Activated CD4-positive, alpha-beta memory T cell treated with anti-CD3 and anti-CD28 coated beads for 36 hours (primary cell): ENCODE data around the gene SLC24A3. TPM values are rescaled to one million over a fixed set of nuclear protein-coding genes. Genes with fewer than 3 reads are reported as not detected.

Source experiments
- CTCF ChIA-PET: fragments of 350-600 bp; sonication (Branson Sonifier 250); formaldehyde crosslinking; loops from one replicate; lab custom pipeline; 2021; ENCODE audit warnings: antibody characterized with exemption, inconsistent platforms; lab: Charles Lee
- POLR2A ChIA-PET: fragments of 350-600 bp; sonication (Branson Sonifier 250); formaldehyde crosslinking; loops from one replicate; lab custom pipeline; 2021; ENCODE audit warnings: antibody characterized with exemption; lab: Charles Lee
- DNase-seq: peaks from one replicate; pipeline ENCODE4 v3.0.0-alpha.2; 2020
- H3K27ac Mint-ChIP-seq: one replicate; pipeline ENCODE4 v1.8.0; 2021; ENCODE audit warnings: mixed read lengths
- H3K27me3 Mint-ChIP-seq: one replicate; pipeline ENCODE4 v1.8.0; 2021; ENCODE audit warnings: mixed read lengths
- H3K36me3 Mint-ChIP-seq: one replicate; pipeline ENCODE4 v1.8.0; 2021; ENCODE audit warnings: mixed read lengths
- H3K4me1 Mint-ChIP-seq: one replicate; pipeline ENCODE4 v1.8.0; 2021; ENCODE audit warnings: low read depth, mixed read lengths
- H3K4me3 Mint-ChIP-seq: one replicate; pipeline ENCODE4 v1.8.0; 2021; ENCODE audit warnings: mild to moderate bottlenecking, mixed read lengths
- H3K9me3 Mint-ChIP-seq: one replicate; pipeline ENCODE4 v1.8.0; 2021; ENCODE audit warnings: mixed read lengths
- intact Hi-C: fragments of 100-400 bp; cut with micrococcal nuclease; formaldehyde crosslinking; loops from one replicate; pipeline ENCODE4 v1.15.1; 2023
- total RNA-seq, 2 experiments: library from RNA; stranded (reverse); gene quantifications; one replicate each; pipeline ENCODE4 v1.2.3, GENCODE V29; 2021

The SLC24A3 gene
- total RNA-seq, 2 experiments from 2014 or later: not detected

- peaks cover 1% of the 10 kb centered on the region for H3K27me3 Mint-ChIP-seq
- CTCF ChIA-PET: no interaction called here
Measured at GRCh38 chr20:19730706-19731105, 518.3 kb downstream of the SLC24A3 start.

DNA sequence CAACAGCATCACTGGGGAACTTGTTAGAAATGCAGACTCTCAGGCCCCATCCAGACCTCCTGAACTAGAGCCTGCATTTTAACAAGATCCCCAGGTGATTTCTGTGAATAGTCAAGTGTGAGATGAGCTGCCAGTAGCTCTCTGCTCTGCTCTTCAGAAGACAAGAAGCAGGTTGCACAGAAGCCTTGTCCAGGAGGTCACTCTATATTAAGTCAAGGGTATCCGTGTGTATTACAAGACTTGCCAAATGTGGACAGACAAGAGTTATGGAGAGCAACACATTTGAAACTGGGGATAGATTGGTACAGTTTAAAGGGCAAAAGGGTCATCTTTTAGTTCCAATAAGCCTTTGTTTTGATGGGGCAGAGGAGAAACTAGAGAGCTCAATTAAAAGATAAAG, 522.4 kb downstream of the SLC24A3 start:
- H3K27ac Mint-ChIP-seq: no peak overlapping the region
- ChIA-PET POLR2A (no interaction called here), CTCF (no interaction called here)
- no peak overlapping the region for H3K4me3 Mint-ChIP-seq
- H3K27me3 Mint-ChIP-seq: peaks cover 2% of the 10 kb centered on the region
- H3K4me1 Mint-ChIP-seq: peaks cover 20% of the 10 kb centered on the region
- intact Hi-C loops: loop anchor here (5.0 kb wide), 1 partner anchor 762 kb away; no protein-coding TSS in a partner anchor
- DNase-seq: no peak
- H3K9me3 Mint-ChIP-seq: no peaks in the 10 kb centered on the region
- no peaks in the 10 kb centered on the region for H3K36me3 Mint-ChIP-seq

More at GRCh38 chr20:19730706-19731105, 518.3 kb downstream of the SLC24A3 start:
- Mint-ChIP-seq H3K27ac (no peak overlapping the region), H3K36me3 (no peaks in the 10 kb centered on the region), H3K4me1 (peaks cover 8% of the 10 kb centered on the region), H3K9me3 (no peaks in the 10 kb centered on the region), H3K4me3 (no peak overlapping the region)
- intact Hi-C loops: no loop called here
- POLR2A ChIA-PET: no interaction called here
- DNase-seq: no peak

DNA sequence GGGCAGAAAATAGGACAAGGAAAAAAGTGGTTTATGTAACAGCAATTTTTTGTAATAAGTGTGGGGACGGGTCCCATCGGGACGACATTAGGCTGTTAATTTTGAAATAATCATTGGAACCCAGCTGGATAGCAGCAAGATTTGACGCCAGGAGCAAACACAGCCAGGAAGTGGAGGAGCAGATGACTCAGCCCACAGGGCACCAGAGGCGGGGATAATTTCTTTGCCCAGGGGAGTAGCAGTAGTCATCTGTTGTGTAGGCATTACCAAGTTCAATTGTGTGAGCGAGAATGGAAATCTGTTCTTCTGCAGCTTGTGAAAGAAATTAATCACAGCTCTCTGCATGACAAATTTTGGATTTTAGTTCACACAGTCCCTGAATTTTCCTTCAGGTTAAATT, 523.0 kb downstream of the SLC24A3 start:
- CTCF ChIA-PET: no interaction called here
- H3K4me1 Mint-ChIP-seq: peaks cover 19% of the 10 kb centered on the region
- intact Hi-C loops: loop anchor here (5.0 kb wide), 1 partner anchor 762 kb away; no protein-coding TSS in a partner anchor
- H3K27me3 Mint-ChIP-seq: peaks cover 8% of the 10 kb centered on the region
- POLR2A ChIA-PET: no interaction called here
- no peaks in the 10 kb centered on the region for H3K9me3 Mint-ChIP-seq
- no peak overlapping the region for H3K4me3 Mint-ChIP-seq
- peak; percentile 70 for DNase-seq
- H3K27ac Mint-ChIP-seq: peak overlapping the region; percentile 7
- no peaks in the 10 kb centered on the region for H3K36me3 Mint-ChIP-seq

- Mint-ChIP-seq H3K4me1 (peaks cover 19% of the 10 kb centered on the region), H3K27me3 (peaks cover 12% of the 10 kb centered on the region), H3K27ac (no peak overlapping the region), H3K36me3 (no peaks in the 10 kb centered on the region), H3K4me3 (no peak overlapping the region), H3K9me3 (no peaks in the 10 kb centered on the region)
- DNase-seq: peak; percentile 34
- ChIA-PET POLR2A (no interaction called here), CTCF (interaction anchor here (0.9 to 1.2 kb wide), 2 partner anchors 44 to 47 kb away, joined by 3 to 6 read pairs; no protein-coding TSS in a partner anchor)
- intact Hi-C loops: loop anchor here (1.0 to 5.0 kb wide), 4 partner anchors 91 to 760 kb away; no protein-coding TSS in a partner anchor
Measured at GRCh38 chr20:19737025-19737424, 524.6 kb downstream of the SLC24A3 start.

- DNase-seq: no peak
- ChIA-PET POLR2A (no interaction called here), CTCF (no interaction called here)
- peaks cover 19% of the 10 kb centered on the region for H3K4me1 Mint-ChIP-seq
- H3K36me3 Mint-ChIP-seq: no peaks in the 10 kb centered on the region
- no peak overlapping the region for H3K27ac Mint-ChIP-seq
- H3K9me3 Mint-ChIP-seq: no peaks in the 10 kb centered on the region
- H3K27me3 Mint-ChIP-seq: peaks cover 17% of the 10 kb centered on the region
- no peak overlapping the region for H3K4me3 Mint-ChIP-seq
- intact Hi-C loops: loop anchor here (5.0 kb wide), 1 partner anchor 758 kb away; no protein-coding TSS in a partner anchor
Measured at GRCh38 chr20:19738951-19739350, 526.5 kb downstream of the SLC24A3 start.

GRCh38 chr20:19739351-19739750, 526.9 kb downstream of the SLC24A3 start:
- no peaks in the 10 kb centered on the region for H3K9me3 Mint-ChIP-seq
- no peak overlapping the region for H3K4me3 Mint-ChIP-seq
- intact Hi-C loops: loop anchor here (5.0 kb wide), 1 partner anchor 758 kb away; no protein-coding TSS in a partner anchor
- H3K36me3 Mint-ChIP-seq: no peaks in the 10 kb centered on the region
- CTCF ChIA-PET: no interaction called here
- peaks cover 18% of the 10 kb centered on the region for H3K27me3 Mint-ChIP-seq
- H3K4me1 Mint-ChIP-seq: peaks cover 19% of the 10 kb centered on the region
- POLR2A ChIA-PET: no interaction called here
- no peak overlapping the region for H3K27ac Mint-ChIP-seq
- DNase-seq: no peak

DNA sequence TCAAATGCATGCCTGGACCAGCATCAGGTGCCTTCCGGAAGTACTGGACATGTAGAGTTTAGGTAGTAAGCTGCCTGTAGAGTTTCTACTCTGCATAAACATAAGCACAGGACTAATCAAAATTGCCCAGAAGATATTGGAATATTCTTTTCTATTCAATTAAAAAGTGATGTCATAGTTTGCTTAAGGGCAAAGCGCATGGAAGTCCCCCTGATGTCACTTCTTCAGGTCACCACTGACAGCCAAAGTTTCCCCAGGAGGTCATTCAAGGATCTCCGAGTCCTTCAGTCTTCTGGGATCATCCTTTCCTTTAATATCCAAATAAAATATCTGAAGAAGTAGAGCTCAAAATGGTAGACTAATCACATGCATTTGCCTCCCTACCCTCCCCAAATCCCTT, 528.1 kb downstream of the SLC24A3 start:
- H3K4me1 Mint-ChIP-seq: peaks cover 15% of the 10 kb centered on the region
- no peaks in the 10 kb centered on the region for H3K36me3 Mint-ChIP-seq
- H3K27ac Mint-ChIP-seq: no peak overlapping the region
- ChIA-PET POLR2A (no interaction called here), CTCF (no interaction called here)
- intact Hi-C loops: no loop called here
- DNase-seq: no peak
- no peak overlapping the region for H3K4me3 Mint-ChIP-seq
- peaks cover 18% of the 10 kb centered on the region for H3K27me3 Mint-ChIP-seq
- peaks cover 8% of the 10 kb centered on the region for H3K9me3 Mint-ChIP-seq

GRCh38 chr20:19741924-19742323, 529.5 kb downstream of the SLC24A3 start:
- Mint-ChIP-seq H3K27ac (no peak overlapping the region), H3K9me3 (peaks cover 13% of the 10 kb centered on the region), H3K4me3 (no peak overlapping the region), H3K36me3 (no peaks in the 10 kb centered on the region), H3K4me1 (peaks cover 7% of the 10 kb centered on the region), H3K27me3 (peaks cover 18% of the 10 kb centered on the region)
- ChIA-PET POLR2A (no interaction called here), CTCF (no interaction called here)
- intact Hi-C loops: no loop called here
- DNase-seq: no peak

DNA sequence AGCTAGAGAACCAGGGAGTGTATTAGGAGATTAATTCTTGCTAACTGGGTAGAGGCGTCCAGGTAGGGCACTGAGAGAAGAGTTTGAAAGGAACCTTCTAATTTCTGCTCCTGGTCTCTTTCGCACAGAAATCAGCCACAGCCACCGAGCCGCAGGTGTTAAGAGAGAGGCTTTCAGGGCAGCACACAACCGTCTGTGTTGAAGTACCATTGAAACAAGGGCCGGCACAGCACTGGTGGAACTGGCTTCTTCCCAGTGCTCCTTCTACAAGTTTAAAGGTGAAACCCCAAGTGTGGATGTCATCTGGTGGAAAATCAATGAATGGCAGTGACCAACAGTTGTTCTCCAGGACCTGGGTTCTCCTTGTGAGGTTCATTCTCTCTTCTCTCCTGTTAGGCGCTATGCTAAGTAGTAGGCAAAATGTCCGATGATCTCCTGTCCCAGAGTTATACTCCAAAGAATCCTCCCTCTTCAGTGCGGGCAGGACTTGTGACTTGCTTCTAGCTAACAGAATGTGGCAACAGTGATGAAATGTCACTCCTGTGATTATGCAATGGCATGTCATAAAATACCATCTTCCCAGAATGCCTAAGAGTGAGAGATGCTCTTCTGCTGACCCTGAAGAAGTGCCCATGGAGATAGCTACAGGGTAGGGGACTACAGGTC, 530.7 kb downstream of the SLC24A3 start:
- Mint-ChIP-seq H3K27me3 (peaks cover 18% of the 10 kb centered on the region), H3K9me3 (peaks cover 13% of the 10 kb centered on the region), H3K4me3 (no peak overlapping the region), H3K36me3 (no peaks in the 10 kb centered on the region), H3K27ac (no peak overlapping the region), H3K4me1 (no peaks in the 10 kb centered on the region)
- ChIA-PET CTCF (no interaction called here), POLR2A (no interaction called here)
- no peak for DNase-seq
- intact Hi-C loops: no loop called here

- H3K9me3 Mint-ChIP-seq: peaks cover 13% of the 10 kb centered on the region
- peaks cover 18% of the 10 kb centered on the region for H3K27me3 Mint-ChIP-seq
- intact Hi-C loops: no loop called here
- ChIA-PET POLR2A (no interaction called here), CTCF (no interaction called here)
- H3K4me3 Mint-ChIP-seq: no peak overlapping the region
- no peak for DNase-seq
- H3K4me1 Mint-ChIP-seq: no peaks in the 10 kb centered on the region
- H3K27ac Mint-ChIP-seq: no peak overlapping the region
- H3K36me3 Mint-ChIP-seq: no peaks in the 10 kb centered on the region
Measured at GRCh38 chr20:19743640-19743995, 531.2 kb downstream of the SLC24A3 start.

DNA sequence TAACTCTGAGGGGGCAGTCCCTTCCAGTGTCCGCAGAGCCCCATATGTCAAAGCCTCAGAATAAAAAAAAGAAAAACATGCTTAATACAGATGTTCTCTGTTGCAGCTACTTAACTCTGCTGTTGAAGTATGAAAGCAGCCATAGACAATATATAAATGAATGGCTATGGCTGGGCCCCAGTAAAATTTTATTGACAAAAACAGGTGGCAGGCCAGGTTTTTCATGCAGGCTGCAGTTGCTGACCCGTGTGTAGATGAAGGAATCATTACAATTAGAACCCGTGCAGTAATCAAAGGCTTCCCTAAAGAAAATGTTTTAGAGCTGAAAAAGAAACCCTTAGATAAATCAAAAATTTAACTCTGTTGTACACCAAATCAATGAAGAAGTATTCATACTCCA, 532.7 kb downstream of the SLC24A3 start:
- Mint-ChIP-seq H3K27ac (no peak overlapping the region), H3K36me3 (no peaks in the 10 kb centered on the region), H3K27me3 (peaks cover 15% of the 10 kb centered on the region), H3K4me3 (no peak overlapping the region), H3K4me1 (no peaks in the 10 kb centered on the region), H3K9me3 (peaks cover 13% of the 10 kb centered on the region)
- no peak for DNase-seq
- POLR2A ChIA-PET: no interaction called here
- intact Hi-C loops: no loop called here
- CTCF ChIA-PET: no interaction called here

DNA sequence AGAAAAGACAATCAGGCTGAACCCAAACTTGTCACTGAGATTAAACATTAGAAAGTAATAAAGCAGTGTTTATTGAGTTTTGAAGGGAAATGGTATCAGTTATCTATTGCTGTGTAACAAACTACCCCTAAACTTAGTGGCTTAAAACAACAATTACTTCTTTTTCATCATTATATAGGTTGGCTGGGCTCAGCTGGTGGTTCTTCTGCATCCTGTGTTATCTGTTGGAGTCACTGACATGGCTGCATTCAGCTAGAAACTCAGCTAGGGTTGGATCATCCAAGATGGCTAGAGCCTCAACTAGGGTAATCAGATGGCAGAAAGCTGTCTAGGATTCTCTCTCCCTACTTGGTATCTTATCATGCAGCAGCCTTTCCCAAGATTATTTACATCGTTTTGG, 533.1 kb downstream of the SLC24A3 start:
- CTCF ChIA-PET: no interaction called here
- Mint-ChIP-seq H3K36me3 (no peaks in the 10 kb centered on the region), H3K27me3 (peaks cover 12% of the 10 kb centered on the region), H3K9me3 (peaks cover 13% of the 10 kb centered on the region), H3K27ac (no peak overlapping the region), H3K4me3 (no peak overlapping the region), H3K4me1 (no peaks in the 10 kb centered on the region)
- intact Hi-C loops: no loop called here
- POLR2A ChIA-PET: no interaction called here
- no peak for DNase-seq

DNA sequence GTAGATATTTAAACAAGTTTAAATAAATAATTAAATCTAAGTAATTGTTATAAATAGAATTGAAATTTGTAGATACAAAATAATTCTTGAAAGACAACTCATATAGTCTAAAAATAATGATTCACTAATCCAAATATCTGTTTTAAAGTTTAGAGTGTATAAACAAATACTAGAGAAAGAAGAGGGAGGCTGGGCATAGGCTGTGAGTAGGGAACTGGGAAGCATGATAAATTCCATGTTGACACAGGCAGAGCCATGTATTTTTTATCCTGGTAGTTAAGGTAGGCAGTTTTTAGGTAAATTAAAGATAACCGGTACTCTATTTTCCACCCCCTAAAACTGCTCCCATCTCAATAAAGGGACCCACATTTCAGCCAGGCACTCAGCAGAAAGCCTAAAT, 534.0 kb downstream of the SLC24A3 start:
- ChIA-PET POLR2A (no interaction called here), CTCF (no interaction called here)
- H3K27ac Mint-ChIP-seq: no peak overlapping the region
- H3K4me1 Mint-ChIP-seq: no peaks in the 10 kb centered on the region
- peaks cover 10% of the 10 kb centered on the region for H3K27me3 Mint-ChIP-seq
- intact Hi-C loops: no loop called here
- H3K36me3 Mint-ChIP-seq: no peaks in the 10 kb centered on the region
- no peak overlapping the region for H3K4me3 Mint-ChIP-seq
- DNase-seq: no peak
- H3K9me3 Mint-ChIP-seq: peaks cover 13% of the 10 kb centered on the region
